T-helper 1 cell (primary cell): ENCODE results near the gene FRMD8.
A peak's percentile ranks its signal among the peaks of the same experiment; 100 is the strongest.

Experiments used
- DNase-seq, 5 donors: peaks; one replicate each; pipeline ENCODE4 v3.0.0-alpha.2; 2012 to 2020

FRMD8 gene

GRCh38 chr11:65425971-65426838 is 39.8 kb downstream of the FRMD8 start:
- peak in 1 of 5 donors; percentile 92 for DNase-seq

GRCh38 chr11:65426839-65427690 is 40.6 kb downstream of the FRMD8 start:
- DNase-seq, result peak in 1 of 5 donors; percentile 69

DNA sequence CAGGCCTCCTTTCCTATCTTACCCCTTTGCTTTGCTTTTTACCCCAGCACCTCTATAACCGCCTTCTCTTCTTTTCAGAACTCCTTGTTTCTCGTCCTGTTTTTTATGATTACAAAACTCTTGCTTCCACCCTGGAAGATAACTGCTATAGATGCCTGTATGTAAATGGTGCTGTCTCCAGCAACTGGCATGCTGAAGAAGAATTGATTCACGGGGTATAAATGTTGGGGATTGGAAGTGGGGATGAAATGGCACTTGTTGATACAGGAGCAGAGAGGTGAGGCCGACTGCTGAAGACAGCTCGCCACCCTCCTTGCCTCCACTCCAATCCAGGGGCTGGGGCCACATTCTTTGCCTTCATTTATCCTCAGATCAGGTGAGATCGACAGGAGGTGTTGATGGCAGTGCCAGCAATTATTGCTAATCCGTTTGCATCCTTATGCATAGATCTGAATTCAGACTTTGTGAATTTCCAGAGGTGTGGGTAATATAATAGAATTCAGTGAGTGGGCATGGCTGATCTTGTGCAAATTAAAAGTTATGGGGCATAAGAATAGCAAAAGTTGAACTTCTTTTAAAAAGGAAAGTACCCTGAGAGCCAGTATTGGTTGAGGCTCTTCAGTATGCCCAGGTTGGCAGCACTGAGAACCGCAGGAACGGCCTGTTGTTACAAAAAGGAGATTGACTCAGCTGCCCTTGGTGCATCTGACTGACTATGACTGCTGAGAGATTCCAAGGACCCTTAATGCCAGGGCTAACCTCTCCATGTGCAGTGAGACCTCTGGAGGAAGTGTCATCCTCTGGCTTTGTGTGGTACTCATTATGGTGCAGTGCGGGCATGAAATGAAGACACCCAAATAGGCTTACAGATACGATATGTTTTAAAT is 41.5 kb downstream of the FRMD8 start:
- peak in 1 of 5 donors; percentile 67 for DNase-seq

GRCh38 chr11:65428578-65429067 is 42.2 kb downstream of the FRMD8 start:
- no peak for DNase-seq

DNA sequence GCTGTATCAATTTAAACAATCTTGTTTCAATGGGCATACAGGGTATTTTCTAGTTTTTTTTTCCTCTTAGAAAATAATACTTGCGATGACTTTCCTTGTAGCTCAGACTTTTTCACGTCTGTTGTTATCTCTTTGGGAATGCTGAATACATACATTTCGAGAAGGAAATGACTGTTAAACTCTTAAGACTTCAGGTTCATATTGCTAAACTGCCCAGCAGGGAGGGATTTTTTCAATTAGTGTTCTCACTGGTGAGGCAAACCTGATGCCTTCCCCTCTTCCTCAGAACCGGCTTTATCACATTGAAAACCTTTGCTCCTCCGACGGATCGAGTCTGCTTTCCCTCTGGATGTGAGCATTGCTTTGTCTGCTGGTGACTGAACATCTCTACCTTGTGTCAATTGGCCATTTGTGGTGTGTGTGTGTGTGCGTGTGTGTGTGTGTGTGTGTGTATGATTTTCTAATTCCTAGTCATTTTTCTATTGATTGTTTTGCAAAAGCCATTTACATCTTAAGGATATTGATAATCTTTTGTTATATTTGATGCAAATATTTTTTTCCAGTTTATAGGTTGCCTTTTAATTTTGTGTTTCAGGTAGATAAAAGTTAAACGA is 42.7 kb downstream of the FRMD8 start:
- DNase-seq, result peak in 1 of 5 donors; percentile 43

DNA sequence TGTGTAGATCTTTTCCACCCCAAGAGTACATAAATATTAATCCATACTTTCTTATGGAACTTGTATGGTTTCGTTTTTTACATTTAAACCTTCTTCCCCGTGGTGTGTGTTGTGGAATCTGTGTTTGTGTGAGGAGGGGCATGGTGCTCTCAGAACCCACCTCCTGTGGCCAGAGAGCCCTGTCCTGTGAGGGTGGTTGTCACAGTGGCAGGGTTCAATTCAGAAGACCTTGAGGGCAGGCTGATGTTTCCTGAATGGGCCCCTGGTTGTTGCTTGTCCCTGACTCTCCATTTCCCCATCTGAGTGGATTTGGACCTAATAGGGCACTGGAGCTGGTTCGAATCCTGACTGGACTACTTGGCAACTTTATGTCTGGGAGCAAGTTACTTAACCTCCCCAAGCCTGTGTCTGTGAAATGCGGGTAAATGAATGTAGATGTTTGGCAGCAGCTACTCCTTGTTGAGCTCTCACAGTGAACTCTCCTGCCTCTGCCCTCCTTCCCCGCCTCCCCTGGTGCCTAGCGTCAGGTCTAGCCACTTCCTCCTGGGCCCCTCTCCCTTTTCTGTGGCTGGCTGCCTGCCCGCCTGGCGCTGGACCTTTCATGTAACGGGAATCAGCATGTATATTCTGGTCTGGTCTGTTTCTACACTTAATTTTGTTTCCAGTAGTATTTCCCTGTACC is 43.4 kb downstream of the FRMD8 start:
- peak in 1 of 5 donors; percentile 62 for DNase-seq

DNA sequence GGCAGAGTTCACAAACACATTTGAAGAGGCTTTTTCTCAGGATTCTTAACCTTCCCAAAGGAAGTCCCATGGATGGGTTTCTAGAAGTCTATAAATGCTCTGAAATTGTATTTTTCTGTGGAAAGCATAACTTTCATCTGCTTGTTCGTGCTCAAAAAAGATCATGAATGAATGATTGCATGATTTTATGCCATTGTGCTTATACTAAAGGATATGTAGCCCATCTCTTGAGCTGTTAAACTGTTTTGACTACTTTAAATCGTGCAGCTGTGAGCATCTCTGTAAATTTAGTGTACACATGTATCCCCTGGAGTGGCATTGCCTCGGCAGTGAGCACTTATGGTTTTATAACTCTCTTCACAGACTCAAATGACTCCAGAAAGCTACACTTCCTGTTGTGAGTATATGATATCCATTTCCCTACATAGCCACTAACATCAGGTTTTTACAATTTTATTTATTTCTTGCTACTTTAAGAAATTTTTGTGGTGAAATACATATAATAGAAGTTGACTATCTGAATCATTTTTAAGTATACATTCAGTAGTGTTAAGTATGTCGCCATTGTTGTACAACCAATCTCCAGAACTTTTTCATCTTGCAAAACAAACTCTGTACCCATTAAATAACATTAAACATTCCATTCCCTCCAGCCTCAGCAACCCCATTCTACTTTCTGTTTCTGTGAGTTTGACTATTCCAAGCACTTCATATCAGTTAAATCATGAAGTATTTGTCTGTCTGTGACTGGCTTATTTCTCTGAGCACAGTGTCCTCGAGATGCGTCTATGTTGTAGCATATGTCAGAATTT is 44.2 kb downstream of the FRMD8 start:
- DNase-seq, result no peak

DNA sequence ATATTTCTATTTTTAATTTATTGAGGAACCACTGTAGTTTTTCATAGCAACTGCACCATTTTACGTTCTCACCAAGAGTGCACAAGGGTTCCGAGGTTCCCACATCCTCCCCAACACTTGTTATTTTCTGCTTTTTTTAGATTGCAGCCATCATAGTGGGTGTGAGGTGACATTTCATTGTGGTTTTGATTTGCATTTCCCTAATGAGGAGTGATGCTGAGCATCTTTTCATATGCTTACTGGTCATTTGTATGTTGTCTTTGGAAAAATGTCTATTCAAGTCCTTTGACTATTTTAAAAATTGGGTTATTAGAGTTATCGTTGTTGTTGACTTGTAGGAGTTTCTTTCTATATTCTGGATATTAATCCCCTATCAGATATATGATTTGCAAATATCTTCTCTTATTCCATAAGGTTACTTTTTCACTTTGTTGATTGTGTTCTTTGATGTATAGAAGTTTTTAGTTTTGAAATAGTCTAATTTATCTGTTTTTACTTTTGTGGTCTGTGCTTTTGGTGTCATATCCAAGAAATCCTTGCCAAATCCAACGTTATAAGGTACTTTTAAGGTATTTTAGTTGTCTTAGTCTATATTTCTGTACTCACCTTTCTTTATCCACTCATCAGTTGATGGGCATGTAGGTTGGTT is 45.1 kb downstream of the FRMD8 start:
- no peak for DNase-seq

- DNase-seq, result no peak
Observed at GRCh38 chr11:65432100-65432650, 45.7 kb downstream of the FRMD8 start.

- DNase-seq, result no peak
Observed at GRCh38 chr11:65432686-65433582, 46.5 kb downstream of the FRMD8 start.

GRCh38 chr11:65433657-65434056 is 47.2 kb downstream of the FRMD8 start:
- no peak for DNase-seq

GRCh38 chr11:65434057-65434666 is 47.7 kb downstream of the FRMD8 start:
- no peak for DNase-seq

- DNase-seq, result no peak
Observed at GRCh38 chr11:65434667-65435410, 48.4 kb downstream of the FRMD8 start.

DNA sequence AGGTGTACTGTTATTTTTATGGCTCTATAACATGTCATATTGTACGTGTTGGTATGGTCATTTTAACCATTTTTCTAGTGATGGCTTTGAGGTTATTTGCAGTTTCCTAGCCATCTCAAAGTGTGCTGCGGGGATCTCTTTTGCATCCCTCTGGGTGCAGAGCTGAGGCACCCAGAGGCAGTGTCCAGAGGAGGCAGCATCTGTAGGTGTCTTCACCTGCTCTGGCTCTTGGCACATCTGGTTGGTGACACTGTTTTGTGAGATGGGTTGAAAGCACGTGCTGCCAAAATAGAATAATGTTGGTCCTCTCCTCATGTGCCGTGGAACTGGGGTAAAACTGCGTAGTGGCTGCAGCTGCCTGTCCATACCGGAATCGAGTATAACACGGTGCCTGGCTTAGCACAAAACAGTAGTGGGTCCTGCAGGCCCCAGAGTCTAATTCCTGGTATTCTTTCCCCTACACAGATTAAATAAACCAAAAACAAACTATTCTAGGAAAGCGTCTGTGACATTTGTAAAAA is 49.0 kb downstream of the FRMD8 start:
- DNase-seq, result no peak

- no peak for DNase-seq
Observed at GRCh38 chr11:65435981-65436411, 49.6 kb downstream of the FRMD8 start.

- no peak for DNase-seq
Observed at GRCh38 chr11:65436412-65437032, 50.1 kb downstream of the FRMD8 start.
